ENCODE results near the gene ZNF581.

ZNF581 gene

DNA sequence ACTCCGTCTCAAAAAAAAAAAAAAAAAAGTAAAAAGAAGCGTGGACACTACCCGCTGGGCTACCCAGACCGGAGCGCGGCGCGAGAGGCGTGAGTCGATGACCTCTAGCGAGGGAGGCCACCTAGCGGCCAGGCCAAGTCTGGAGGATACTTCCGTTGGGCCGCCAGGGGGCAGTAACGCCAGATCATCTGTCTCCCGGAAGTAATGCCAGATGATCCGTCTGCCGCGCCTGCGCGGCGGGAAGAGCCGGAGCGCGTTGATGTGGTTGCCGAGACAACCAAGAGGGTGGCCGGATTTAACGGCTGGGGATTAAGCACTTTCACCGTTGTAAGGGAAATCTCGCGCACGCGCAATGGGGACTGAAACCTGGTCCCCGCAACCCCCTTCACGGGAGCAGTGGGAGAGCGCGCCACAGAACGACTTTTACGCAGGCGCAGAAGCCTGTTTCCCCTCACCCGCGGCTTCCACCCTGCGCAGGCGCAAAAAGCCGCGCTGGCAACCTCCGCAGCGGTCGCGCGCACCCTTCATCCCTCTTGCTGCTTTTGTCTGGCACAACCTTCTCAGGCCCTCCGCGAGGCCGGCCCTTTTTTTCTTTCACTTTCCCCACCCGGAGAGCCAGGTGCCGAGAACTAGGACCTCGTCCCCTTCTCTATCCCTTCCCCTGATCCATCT lies 10.3 kb downstream of the ZNF581 start:
- H3K4me3 ChIP-seq (ENCODE audit: control insufficient read depth, low read depth, low read length): peak overlapping the region; percentile 93
- TF ChIP-seq, protein P1, sequence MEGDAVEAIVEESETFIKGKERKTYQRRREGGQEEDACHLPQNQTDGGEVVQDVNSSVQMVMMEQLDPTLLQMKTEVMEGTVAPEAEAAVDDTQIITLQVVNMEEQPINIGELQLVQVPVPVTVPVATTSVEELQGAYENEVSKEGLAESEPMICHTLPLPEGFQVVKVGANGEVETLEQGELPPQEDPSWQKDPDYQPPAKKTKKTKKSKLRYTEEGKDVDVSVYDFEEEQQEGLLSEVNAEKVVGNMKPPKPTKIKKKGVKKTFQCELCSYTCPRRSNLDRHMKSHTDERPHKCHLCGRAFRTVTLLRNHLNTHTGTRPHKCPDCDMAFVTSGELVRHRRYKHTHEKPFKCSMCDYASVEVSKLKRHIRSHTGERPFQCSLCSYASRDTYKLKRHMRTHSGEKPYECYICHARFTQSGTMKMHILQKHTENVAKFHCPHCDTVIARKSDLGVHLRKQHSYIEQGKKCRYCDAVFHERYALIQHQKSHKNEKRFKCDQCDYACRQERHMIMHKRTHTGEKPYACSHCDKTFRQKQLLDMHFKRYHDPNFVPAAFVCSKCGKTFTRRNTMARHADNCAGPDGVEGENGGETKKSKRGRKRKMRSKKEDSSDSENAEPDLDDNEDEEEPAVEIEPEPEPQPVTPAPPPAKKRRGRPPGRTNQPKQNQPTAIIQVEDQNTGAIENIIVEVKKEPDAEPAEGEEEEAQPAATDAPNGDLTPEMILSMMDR (conservative IDR thresholded peaks at IDR 0.05; ENCODE audit: control insufficient read depth, insufficient read depth, low read depth, low read length): peak; percentile 99
- DNase-seq (ENCODE audit: low read depth): peak; percentile 98

DNA sequence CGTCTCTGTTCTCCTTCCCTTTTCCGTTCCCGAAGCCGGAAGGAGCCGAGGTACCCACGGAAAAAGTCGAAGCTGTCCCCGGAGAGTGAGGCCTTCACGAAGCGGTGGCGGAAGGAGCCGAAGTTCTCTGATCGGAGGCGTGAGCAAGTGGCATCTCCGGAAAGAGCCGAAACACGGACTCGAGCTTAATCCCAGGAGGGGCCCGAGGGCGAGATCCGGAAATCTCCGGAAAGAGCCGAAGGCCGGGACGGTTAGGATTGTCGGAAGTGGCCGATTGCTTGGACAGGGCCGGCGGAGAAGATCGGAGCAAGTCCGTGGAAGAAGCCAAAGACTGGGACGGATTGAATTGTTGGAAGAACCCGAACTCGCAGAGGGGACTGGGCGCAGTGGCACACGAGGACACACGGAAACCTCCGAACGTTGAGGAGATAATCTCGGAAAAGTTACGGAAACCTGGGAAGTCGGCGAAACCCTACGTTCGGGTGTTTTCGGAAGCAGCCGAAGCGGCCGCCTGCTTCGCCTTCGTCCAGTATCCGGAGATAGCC lies 10.9 kb downstream of the ZNF581 start:
- TF ChIP-seq, protein P1 (conservative IDR thresholded peaks at IDR 0.05; ENCODE audit: control insufficient read depth, insufficient read depth, low read depth, low read length): no peak
- peak; percentile 99 for DNase-seq (ENCODE audit: low read depth)
- peak overlapping the region; percentile 93 for H3K4me3 ChIP-seq (ENCODE audit: control insufficient read depth, low read depth, low read length)

DNA sequence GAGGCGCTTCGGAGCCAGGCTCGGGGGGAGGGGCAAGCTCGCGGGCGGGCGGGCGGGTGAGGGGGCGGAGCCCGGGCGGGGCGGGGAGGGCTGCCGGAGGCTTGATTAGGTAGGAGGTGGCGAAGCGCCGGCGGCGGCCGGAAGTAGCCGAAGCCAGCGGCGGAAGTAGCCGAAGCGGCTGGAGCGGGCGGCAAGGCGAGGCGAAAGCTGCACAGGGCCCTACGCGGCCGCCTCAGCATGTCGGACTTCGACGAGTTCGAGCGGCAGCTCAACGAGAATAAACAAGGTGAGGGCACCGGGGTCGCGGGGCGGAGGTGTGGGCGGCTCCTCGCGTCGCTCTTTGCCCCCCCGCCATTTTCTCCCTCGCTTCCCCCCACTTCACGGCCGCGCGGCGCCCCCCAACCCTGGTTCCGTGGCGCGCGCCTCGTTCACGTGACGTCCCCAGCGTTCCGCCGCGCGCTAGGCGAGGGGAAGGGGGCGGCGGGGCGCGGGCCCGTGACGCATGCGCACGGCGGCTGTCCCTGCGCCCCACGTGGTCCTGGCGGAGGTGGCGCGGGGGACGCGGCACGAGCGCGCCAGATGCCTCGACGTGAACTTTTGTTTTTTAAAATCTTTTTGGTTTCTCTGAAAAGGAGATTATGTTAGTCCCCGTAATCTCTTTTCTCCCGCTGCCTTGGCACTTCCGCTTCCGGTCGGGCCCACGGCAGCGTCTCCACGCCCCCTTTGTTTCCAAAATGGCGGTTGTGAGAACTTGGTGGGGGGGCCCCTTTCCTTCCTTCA lies 11.6 kb downstream of the ZNF581 start, which contains the start of gene U2AF2:
TSS of gene U2AF2 (plus strand) at position 168 of the 780 bp plus-strand sequence. CDS start at position 238, 70 bp downstream.
- DNase-seq (ENCODE audit: low read depth): peak; percentile 65
- peak within 1 kb of the TSS; percentile 93 for H3K4me3 ChIP-seq (ENCODE audit: control insufficient read depth, low read depth, low read length)
- TF ChIP-seq, protein P1 (conservative IDR thresholded peaks at IDR 0.05; ENCODE audit: control insufficient read depth, insufficient read depth, low read depth, low read length): no peak

DNA sequence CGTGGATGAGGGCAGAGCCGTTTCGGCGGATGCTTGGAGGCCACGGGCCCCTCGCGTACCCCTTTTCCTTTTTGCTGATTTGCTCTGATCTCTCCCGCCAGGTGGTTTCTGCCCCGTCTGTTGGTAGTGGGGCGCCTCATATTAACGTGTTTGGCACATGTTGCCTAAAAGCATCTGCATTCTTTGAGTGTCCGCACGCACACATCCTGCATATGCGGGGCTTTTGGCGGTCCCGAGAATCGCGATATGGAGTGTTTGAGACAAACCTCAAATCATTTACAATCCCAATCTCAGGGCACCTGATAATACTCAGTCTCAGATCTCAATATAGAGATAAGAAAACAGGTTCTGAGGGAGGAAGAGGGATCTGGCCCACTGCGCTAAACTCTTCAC lies 12.2 kb downstream of the ZNF581 start:
- no peak for DNase-seq (ENCODE audit: low read depth)
- peak overlapping the region; percentile 93 for H3K4me3 ChIP-seq (ENCODE audit: control insufficient read depth, low read depth, low read length)
- TF ChIP-seq, protein P1 (conservative IDR thresholded peaks at IDR 0.05; ENCODE audit: control insufficient read depth, insufficient read depth, low read depth, low read length): no peak

DNA sequence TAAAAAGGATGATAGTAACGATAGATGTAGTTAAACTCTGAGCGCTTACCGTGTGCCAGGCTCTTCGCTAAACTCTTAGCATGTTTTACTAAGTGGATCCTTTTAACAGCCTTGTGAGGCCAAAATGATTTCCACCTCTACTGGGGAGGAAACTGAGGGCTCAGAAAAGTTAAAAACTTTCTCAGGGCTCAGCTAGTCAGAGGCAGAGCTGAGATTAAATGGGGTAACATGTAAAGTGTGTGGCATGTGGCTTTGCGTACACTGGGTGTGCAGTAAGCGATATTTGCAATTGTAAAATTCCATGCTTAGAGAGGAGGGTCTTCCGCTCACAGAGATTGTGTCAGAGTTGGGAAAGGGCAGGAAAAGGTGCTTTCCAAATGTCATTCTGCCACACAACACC lies 13.1 kb downstream of the ZNF581 start:
- DNase-seq (ENCODE audit: low read depth): no peak
- TF ChIP-seq, protein P1 (conservative IDR thresholded peaks at IDR 0.05; ENCODE audit: control insufficient read depth, insufficient read depth, low read depth, low read length): no peak
- H3K4me3 ChIP-seq (ENCODE audit: control insufficient read depth, low read depth, low read length): peak overlapping the region; percentile 93

DNA sequence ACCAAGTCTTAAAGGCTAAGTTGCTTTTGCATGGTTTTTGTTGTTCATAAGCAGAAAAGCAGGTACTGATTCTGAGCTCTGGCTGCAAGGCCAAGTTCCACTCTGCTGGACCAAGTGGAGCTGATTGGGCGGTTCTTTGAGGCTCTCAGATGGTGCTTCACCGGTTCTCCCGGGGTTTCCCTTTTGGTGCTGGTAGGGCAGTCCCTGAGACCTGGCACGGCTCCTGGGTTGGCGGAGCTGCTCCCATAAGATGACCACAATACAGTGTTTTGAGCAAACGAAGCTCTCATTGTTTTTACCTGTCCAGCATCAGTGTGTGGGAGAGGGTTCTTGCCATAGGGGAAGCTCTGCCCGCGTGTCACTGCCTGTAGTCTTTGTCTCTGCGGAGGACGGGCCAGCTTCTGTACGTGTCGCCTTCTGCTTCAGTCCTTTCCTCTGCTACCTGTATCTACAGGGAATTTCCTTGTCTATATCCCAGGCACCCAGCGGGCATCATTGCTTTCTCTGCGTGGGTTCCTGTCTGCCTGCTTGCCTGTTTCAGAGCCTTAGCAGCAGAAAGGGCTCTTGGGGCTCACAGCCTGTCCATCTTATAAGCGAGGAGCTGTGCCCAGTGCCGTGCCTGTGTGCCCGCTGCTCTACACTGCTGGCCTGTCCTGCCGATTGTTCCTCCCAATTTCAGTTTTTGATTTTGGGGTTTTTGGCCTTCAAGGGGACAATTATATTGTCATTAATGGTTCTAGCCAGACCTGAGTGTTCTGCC lies 13.7 kb downstream of the ZNF581 start:
- TF ChIP-seq, protein P1 (conservative IDR thresholded peaks at IDR 0.05; ENCODE audit: control insufficient read depth, insufficient read depth, low read depth, low read length): no peak
- H3K4me3 ChIP-seq (ENCODE audit: control insufficient read depth, low read depth, low read length): peak overlapping the region; percentile 93
- DNase-seq (ENCODE audit: low read depth): peak; percentile 39
